SK-N-SH treated with all-trans-retinoic acid at 6 μM for 48 hours (cell line): ENCODE data around the gene AFTPH.

ENCODE experiments used
- BACH2 ChIP-seq: fragments of 250-450 bp; sonication (Bioruptor Pico); IDR thresholded peaks from 2 replicates; pipeline ENCODE4 v1.9.0; 2021; ENCODE audit warnings: mild to moderate bottlenecking, borderline replicate concordance
- CSDC2 ChIP-seq: fragments of 250-450 bp; sonication (Bioruptor Pico); IDR thresholded peaks from 2 replicates; pipeline ENCODE4 v1.5.0; 2020; ENCODE audit warnings: mild to moderate bottlenecking, moderate library complexity
- ESRRG ChIP-seq: fragments of 250-450 bp; sonication (Bioruptor Pico); IDR thresholded peaks from 2 replicates; pipeline ENCODE4 v1.6.1; 2021; ENCODE audit warnings: mild to moderate bottlenecking
- GLIS3 ChIP-seq: fragments of 250-450 bp; sonication (Bioruptor Pico); IDR thresholded peaks from 2 replicates; pipeline ENCODE4 v1.5.0; 2020; ENCODE audit warnings: mild to moderate bottlenecking, moderate library complexity
- OSR1 ChIP-seq: fragments of 250-450 bp; sonication (Bioruptor Pico); IDR thresholded peaks from 2 replicates; pipeline ENCODE4 v1.8.0; 2022; ENCODE audit warnings: moderate library complexity, mild to moderate bottlenecking, inconsistent platforms
- PATZ1 ChIP-seq: fragments of 250-450 bp; sonication (Bioruptor Pico); IDR thresholded peaks from 2 replicates; pipeline ENCODE4 v1.8.0; 2020; ENCODE audit warnings: mild to moderate bottlenecking, moderate library complexity, borderline replicate concordance
- RARB ChIP-seq: fragments of 250-450 bp; sonication (Bioruptor Pico); IDR thresholded peaks from 2 replicates; pipeline ENCODE4 v1.8.0; 2021; ENCODE audit warnings: mild to moderate bottlenecking, moderate library complexity
- SNAI2 ChIP-seq: fragments of 250-450 bp; sonication (Bioruptor Pico); IDR thresholded peaks from 2 replicates; pipeline ENCODE4 v1.5.0; 2020; ENCODE audit warnings: mild to moderate bottlenecking, moderate library complexity
- TCF4 ChIP-seq: fragments of 250-450 bp; sonication (Bioruptor Pico); IDR thresholded peaks from 2 replicates; pipeline ENCODE4 v1.8.0; 2021; ENCODE audit warnings: mild to moderate bottlenecking, moderate library complexity, borderline replicate concordance
- ZC3H10 ChIP-seq: fragments of 250-450 bp; sonication (Bioruptor Pico); IDR thresholded peaks from 2 replicates; pipeline ENCODE4 v1.5.1; 2021; ENCODE audit warnings: mild to moderate bottlenecking, moderate library complexity
- ZFP30 ChIP-seq: fragments of 450-650 bp; formaldehyde crosslinking; IDR thresholded peaks from 2 replicates; pipeline ENCODE4 v1.5.0; 2022; ENCODE audit warnings: mild to moderate bottlenecking, moderate library complexity
- ZNF565 ChIP-seq: fragments of 450-650 bp; formaldehyde crosslinking; conservative IDR thresholded peaks from 2 replicates; pipeline ENCODE4 v1.5.0; 2020; ENCODE audit warnings: low read depth, mild to moderate bottlenecking, moderate library complexity
- TF ChIP-seq, protein P1 (sequence below): fragments of 250-450 bp; sonication (Bioruptor Pico); IDR thresholded peaks from 2 replicates; pipeline ENCODE4 v1.8.0; 2021; ENCODE audit warnings: low read depth, mild to moderate bottlenecking, moderate library complexity, borderline replicate concordance

DNA sequence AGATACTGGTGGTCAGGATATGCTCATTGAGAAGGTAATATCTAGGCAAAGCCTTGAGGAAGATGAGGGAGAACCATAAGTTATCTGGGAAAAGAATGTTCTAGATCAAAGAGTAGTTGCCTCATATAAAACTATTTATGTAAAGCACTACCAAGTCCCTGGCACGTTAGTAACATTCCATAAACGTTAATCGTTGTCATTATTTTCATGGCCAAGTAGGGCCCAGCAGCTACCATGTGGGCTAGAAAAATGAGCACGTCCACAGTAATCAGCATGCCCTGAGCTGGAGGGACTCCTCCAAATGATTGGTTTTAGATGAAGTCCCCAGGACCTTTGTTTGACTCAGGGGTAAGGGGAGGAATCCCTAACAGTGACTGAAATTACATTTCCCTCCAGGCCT lies 32.7 kb upstream of the AFTPH start:
- TF ChIP-seq OSR1 (CRISPR knock-in tag) (no peak), SNAI2 (CRISPR knock-in tag) (no peak), TCF4 (no peak), BACH2 (CRISPR knock-in tag) (no peak), ZC3H10 (CRISPR knock-in tag) (no peak), ZNF565 (CRISPR knock-in tag) (no peak), GLIS3 (no peak), PATZ1 (no peak), CSDC2 (no peak), ESRRG (no peak), RARB (CRISPR knock-in tag) (no peak), ZFP30 (CRISPR knock-in tag) (no peak)
- TF ChIP-seq, protein P1, sequence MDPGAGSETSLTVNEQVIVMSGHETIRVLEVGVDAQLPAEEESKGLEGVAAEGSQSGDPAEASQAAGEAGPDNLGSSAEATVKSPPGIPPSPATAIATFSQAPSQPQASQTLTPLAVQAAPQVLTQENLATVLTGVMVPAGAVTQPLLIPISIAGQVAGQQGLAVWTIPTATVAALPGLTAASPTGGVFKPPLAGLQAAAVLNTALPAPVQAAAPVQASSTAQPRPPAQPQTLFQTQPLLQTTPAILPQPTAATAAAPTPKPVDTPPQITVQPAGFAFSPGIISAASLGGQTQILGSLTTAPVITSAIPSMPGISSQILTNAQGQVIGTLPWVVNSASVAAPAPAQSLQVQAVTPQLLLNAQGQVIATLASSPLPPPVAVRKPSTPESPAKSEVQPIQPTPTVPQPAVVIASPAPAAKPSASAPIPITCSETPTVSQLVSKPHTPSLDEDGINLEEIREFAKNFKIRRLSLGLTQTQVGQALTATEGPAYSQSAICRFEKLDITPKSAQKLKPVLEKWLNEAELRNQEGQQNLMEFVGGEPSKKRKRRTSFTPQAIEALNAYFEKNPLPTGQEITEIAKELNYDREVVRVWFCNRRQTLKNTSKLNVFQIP: no peak
